Activated naive CD8-positive, alpha-beta T cell treated with anti-CD3 and anti-CD28 coated beads, Interleukin-2, amount 10 ng/mL, durations not matched to agents 7 days and 5 days (primary cell): ENCODE results near the gene SIRT7. TPM values are rescaled to one million over a fixed set of nuclear protein-coding genes. Genes with fewer than 3 reads are reported as not detected.

Experiments
- ATAC-seq: fragments of 150-1000 bp; cut with Tn5 transposase; one replicate; pipeline ENCODE4 v1.10.0; 2021; ENCODE audit warnings: low read depth, moderate library complexity
- POLR2A ChIA-PET: fragments of 350-600 bp; sonication (Branson Sonifier 250); formaldehyde crosslinking; loops from one replicate; lab custom pipeline; 2021; ENCODE audit warnings: antibody characterized with exemption; lab: Charles Lee
- DNase-seq: peaks from one replicate; pipeline ENCODE4 v3.0.0; 2021
- H3K27ac Mint-ChIP-seq: one replicate; pipeline ENCODE4 v1.8.0; 2022; ENCODE audit warnings: mild to moderate bottlenecking, mixed read lengths
- H3K27me3 Mint-ChIP-seq: one replicate; pipeline ENCODE4 v1.8.0; 2022; ENCODE audit warnings: mild to moderate bottlenecking, moderate library complexity, mixed read lengths
- H3K36me3 Mint-ChIP-seq: one replicate; pipeline ENCODE4 v1.8.0; 2021; ENCODE audit warnings: mild to moderate bottlenecking, mixed read lengths
- H3K4me1 Mint-ChIP-seq: one replicate; pipeline ENCODE4 v1.8.0; 2021; ENCODE audit warnings: mixed read lengths
- H3K4me3 Mint-ChIP-seq: one replicate; pipeline ENCODE4 v1.8.0; 2022; ENCODE audit warnings: mild to moderate bottlenecking, moderate library complexity, mixed read lengths
- H3K9me3 Mint-ChIP-seq: one replicate; pipeline ENCODE4 v1.8.0; 2021; ENCODE audit warnings: mixed read lengths
- total RNA-seq, 2 experiments: library from RNA; stranded (reverse); gene quantifications; one replicate each; pipeline ENCODE4 v1.2.3, GENCODE V29; 2021

The SIRT7 gene
- total RNA-seq, 2 experiments from 2014 or later, result 64.8 to 65.2 TPM

DNA sequence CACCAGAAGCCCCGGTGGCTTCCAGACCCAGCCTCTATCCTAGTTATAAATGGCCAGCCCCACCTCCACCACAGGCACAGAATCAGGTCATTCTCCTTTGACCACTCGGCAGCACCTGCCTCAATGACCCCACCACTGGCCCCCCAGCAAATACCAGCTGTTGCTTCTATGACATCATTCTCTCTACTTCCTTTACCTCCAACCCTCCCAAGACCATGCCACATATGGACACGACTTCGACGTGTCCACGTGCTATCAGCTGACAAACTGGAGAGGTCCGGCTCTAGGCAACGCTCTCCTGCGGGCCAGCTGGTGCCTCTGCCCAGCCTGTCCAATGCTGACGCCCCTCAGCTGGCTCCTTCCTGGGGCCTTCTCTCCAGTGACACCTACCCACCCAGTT is 32.5 kb downstream of the SIRT7 start:
- POLR2A ChIA-PET, result interaction anchor here (0.6 to 1.1 kb wide), 2 partner anchors 13 to 182 kb away, joined by 3 to 8 read pairs; partner anchors contain the start of gene MRPL12
- H3K9me3 Mint-ChIP-seq, result no peaks in the 10 kb centered on the region
- no peak overlapping the region for H3K4me3 Mint-ChIP-seq
- no peaks in the 10 kb centered on the region for H3K27me3 Mint-ChIP-seq
- ATAC-seq (no peak), DNase-seq (no peak)
- H3K36me3 Mint-ChIP-seq, result peaks cover 36% of the 10 kb centered on the region
- no peak overlapping the region for H3K27ac Mint-ChIP-seq
- H3K4me1 Mint-ChIP-seq, result peaks cover 11% of the 10 kb centered on the region

DNA sequence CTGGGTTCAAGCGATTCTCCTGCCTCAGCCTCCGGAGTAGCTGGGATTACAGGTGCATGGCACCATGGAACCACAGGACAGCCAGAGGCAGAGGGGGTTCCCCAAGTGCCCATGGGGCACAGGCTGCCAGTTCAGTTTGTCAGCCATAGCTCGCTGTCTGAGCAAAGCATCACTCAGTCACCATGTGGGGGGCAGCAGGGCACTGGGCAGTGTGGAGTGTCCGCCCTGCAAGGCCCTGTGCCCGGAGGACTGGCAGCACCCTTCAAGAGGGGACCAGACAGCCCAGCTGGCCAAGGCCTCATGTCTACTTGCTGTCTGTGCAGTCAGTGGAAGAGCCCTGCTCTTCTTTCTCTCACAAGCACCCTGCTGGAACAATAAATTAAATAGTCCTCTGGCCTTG is 33.0 kb downstream of the SIRT7 start:
- no peak for DNase-seq
- no peaks in the 10 kb centered on the region for H3K9me3 Mint-ChIP-seq
- H3K4me3 Mint-ChIP-seq, result no peak overlapping the region
- no peak for ATAC-seq
- no peak overlapping the region for H3K27ac Mint-ChIP-seq
- H3K4me1 Mint-ChIP-seq, result peaks cover 11% of the 10 kb centered on the region
- no peaks in the 10 kb centered on the region for H3K27me3 Mint-ChIP-seq
- peaks cover 35% of the 10 kb centered on the region for H3K36me3 Mint-ChIP-seq
- POLR2A ChIA-PET, result interaction anchor here (0.6 to 1.0 kb wide), 3 partner anchors 12 to 32 kb away, joined by 3 to 8 read pairs (median 3); no protein-coding TSS in a partner anchor

DNA sequence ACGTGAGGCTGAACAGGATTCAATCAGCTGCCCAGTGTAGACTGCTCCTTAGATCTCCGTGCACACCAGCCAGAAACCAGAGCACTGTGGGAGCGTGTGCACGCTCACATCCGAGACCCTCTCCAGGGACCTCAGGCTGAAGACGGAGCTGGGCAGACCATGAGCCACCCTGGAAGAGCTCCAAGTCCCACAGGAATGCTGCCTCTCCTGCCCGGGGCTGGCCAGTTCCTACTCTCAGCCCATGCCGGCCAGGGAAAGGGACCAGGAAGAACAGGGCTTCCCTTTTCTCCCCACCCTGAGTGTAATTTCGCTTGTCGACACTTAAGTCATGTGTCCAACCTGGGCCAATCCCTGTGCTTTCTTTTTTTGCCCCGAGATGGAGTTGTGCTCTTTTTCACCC is 33.5 kb downstream of the SIRT7 start:
- ATAC-seq (peak; percentile 23), DNase-seq (no peak)
- no peak overlapping the region for H3K27ac Mint-ChIP-seq
- H3K9me3 Mint-ChIP-seq, result no peaks in the 10 kb centered on the region
- peaks cover 40% of the 10 kb centered on the region for H3K36me3 Mint-ChIP-seq
- H3K27me3 Mint-ChIP-seq, result no peaks in the 10 kb centered on the region
- POLR2A ChIA-PET, result interaction anchor here (0.7 to 1.0 kb wide), 2 partner anchors 31 to 33 kb away, joined by 3 read pairs; no protein-coding TSS in a partner anchor
- H3K4me1 Mint-ChIP-seq, result peaks cover 13% of the 10 kb centered on the region
- no peak overlapping the region for H3K4me3 Mint-ChIP-seq

DNA sequence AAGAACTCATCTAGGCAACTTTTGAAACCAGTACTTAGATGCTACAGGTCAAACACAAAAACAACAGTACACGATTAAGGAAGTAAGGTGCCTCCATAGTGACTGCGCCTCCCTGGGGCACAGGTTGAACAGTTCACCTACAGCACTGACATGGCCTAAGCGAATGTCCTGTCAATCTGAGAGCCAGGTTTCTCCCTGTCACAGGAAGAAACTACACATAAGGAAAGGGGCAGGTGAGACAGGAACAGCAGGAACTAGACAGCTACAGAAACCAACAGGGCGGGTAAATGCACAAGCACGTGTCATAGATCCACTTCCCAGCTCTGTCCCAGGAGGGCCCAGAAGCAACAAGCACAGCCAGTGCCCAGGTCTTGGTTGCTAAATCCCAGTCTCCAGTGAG is 38.9 kb downstream of the SIRT7 start:
- Mint-ChIP-seq H3K36me3 (peaks cover 27% of the 10 kb centered on the region), H3K9me3 (no peaks in the 10 kb centered on the region), H3K27ac (no peak overlapping the region), H3K27me3 (no peaks in the 10 kb centered on the region), H3K4me1 (peaks cover 2% of the 10 kb centered on the region), H3K4me3 (no peak overlapping the region)
- no peak for DNase-seq
- POLR2A ChIA-PET, result interaction anchor here (1.6 kb wide), 1 partner anchor 13 kb away, joined by 5 read pairs; no protein-coding TSS in a partner anchor
- no peak for ATAC-seq

DNA sequence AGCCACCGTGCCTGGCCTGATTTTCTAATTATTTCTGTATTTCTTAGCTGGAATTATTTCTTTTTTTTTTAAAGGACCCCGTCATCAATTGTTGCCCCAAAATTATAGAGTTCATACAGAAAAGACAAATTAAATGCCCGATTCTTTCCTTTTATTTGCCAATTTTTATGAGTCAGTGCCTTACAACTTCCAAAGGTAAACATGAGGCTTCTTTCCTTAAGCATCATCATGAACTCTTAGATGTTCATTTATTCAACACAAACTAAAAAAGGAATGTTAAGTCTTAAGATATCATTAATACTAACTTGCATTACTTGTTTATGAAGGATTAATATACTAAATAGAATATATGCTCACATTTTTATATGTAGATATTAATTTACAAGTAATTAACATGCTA is 39.7 kb downstream of the SIRT7 start:
- Mint-ChIP-seq H3K4me1 (peaks cover 3% of the 10 kb centered on the region), H3K9me3 (no peaks in the 10 kb centered on the region), H3K27ac (no peak overlapping the region), H3K4me3 (no peak overlapping the region), H3K27me3 (no peaks in the 10 kb centered on the region), H3K36me3 (peaks cover 27% of the 10 kb centered on the region)
- DNase-seq (no peak), ATAC-seq (no peak)
- POLR2A ChIA-PET, result no interaction called here

DNA sequence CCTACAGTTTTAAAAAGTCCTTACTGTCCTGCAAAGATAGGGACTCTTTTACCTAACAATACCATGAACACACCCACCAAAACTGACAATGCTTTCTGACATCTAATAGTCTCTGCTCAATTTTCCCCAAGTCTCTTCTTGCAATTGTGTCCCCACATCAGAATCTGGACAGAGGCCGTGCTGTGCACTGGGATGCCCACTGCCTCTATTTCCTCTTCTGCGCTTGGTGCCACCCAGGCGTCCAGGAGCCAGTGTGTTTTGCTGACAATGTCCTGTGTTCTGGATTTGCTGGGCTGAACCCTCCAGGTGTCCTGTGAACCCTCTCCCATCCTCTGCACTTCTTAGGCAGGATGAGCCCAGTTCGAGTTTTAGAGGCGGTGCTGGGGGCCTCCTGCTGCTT is 40.4 kb downstream of the SIRT7 start:
- Mint-ChIP-seq H3K4me3 (no peak overlapping the region), H3K36me3 (peaks cover 27% of the 10 kb centered on the region), H3K27me3 (no peaks in the 10 kb centered on the region), H3K4me1 (peaks cover 9% of the 10 kb centered on the region), H3K27ac (no peak overlapping the region), H3K9me3 (no peaks in the 10 kb centered on the region)
- no peak for ATAC-seq
- DNase-seq, result no peak
- POLR2A ChIA-PET, result interaction anchor here (0.6 to 0.8 kb wide), 3 partner anchors 10 to 49 kb away, joined by 5 to 6 read pairs (median 5); no protein-coding TSS in a partner anchor

DNA sequence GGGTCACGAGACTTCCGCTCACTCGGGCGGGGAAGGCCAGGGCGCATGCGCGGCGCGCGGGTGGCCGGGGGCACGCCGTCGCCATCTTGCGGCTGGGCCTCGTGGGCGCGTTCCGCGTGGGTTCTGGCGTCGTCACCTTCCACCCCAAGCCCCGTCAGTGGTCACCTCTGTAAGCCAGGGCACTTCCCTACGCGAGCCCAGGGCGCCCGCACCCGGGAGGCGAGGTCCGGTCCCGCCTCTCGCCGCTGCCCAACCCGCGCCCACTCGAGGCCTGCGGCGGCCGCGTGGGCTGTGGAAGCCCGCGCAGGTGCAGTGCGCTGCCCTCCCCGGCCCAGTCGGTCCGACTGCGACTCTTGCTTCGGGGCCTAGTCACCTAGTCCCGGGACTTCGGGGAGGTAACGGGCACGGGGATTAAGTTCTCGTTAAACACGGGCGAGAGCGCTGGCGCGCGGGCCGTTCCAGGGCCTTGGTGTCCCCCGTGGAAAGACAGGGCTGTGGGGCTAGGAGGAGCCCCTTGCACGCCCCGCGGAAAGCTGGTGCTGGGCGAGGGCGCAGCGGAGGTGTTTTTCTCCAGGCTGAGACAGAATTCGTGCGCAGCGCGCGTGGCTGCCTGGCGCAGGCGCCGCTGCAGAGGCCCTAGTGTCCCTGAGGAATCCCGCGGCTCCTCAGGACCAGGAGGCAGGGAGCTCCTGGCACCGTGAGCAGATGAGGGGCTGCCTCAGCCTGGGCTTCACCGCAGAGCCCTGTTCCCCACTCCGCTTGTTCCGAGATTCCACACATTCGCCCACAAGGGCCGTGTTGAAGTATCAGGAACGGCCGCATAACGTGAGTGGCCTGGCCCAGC is 46.4 kb downstream of the SIRT7 start:
- H3K36me3 Mint-ChIP-seq, result peaks cover 8% of the 10 kb centered on the region

DNA sequence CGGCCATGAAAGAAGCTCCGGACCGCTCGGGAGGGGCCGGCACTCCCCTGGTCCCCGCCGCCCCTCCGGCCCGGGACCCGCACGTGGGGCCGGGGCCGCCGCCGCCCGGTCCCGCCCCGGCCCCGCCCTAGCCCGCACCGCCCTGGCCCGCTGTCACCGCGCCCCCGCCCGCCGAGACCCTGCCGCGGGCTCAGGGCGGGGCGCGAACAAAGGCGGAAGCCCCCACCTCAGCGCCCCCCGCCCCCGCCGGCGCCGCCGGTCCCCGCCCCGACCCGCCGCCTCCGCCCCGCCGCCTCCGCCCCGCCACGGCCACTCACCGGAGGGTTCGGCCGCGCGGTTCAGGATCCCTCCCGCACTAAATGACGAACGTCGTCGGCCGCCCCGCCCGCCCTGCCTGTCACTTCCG is 47.0 kb downstream of the SIRT7 start, which contains the start of gene ARHGDIA:
ARHGDIA (minus strand) TSS at position 357 of the 406 bp plus-strand sequence. CDS start 1,407 bp downstream, outside the sequence.
- POLR2A ChIA-PET, result interaction anchor here (1.0 to 3.5 kb wide), 12 partner anchors 9 to 360 kb away, joined by 3 to 29 read pairs (median 7); partner anchors contain the start of genes ALYREF, ANAPC11, ARL16 and HGS
- peaks cover 20% of the 10 kb centered on the region for H3K4me1 Mint-ChIP-seq
- H3K27me3 Mint-ChIP-seq, result no peaks in the 10 kb centered on the region
- peak; percentile 55 for ATAC-seq
- H3K4me3 Mint-ChIP-seq, result peak within 1 kb of the TSS; percentile 90
- no peak for DNase-seq
- H3K36me3 Mint-ChIP-seq, result peaks cover 8% of the 10 kb centered on the region
- H3K27ac Mint-ChIP-seq, result peak within 1 kb of the TSS; percentile 97
- H3K9me3 Mint-ChIP-seq, result no peaks in the 10 kb centered on the region

More for the DNA sequence above, 46.4 kb downstream of the SIRT7 start:
- Mint-ChIP-seq H3K4me1 (peaks cover 20% of the 10 kb centered on the region), H3K27me3 (no peaks in the 10 kb centered on the region), H3K4me3 (peak overlapping the region; percentile 88), H3K9me3 (no peaks in the 10 kb centered on the region), H3K27ac (peak overlapping the region; percentile 97)
- POLR2A ChIA-PET, result interaction anchor here (0.6 to 3.5 kb wide), 18 partner anchors 8 to 1607 kb away, joined by 3 to 29 read pairs (median 6); partner anchors contain the start of genes ALYREF, ANAPC11, MAFG and MCRIP1
- peak; percentile 99 for DNase-seq
- peak; percentile 17 for ATAC-seq

DNA sequence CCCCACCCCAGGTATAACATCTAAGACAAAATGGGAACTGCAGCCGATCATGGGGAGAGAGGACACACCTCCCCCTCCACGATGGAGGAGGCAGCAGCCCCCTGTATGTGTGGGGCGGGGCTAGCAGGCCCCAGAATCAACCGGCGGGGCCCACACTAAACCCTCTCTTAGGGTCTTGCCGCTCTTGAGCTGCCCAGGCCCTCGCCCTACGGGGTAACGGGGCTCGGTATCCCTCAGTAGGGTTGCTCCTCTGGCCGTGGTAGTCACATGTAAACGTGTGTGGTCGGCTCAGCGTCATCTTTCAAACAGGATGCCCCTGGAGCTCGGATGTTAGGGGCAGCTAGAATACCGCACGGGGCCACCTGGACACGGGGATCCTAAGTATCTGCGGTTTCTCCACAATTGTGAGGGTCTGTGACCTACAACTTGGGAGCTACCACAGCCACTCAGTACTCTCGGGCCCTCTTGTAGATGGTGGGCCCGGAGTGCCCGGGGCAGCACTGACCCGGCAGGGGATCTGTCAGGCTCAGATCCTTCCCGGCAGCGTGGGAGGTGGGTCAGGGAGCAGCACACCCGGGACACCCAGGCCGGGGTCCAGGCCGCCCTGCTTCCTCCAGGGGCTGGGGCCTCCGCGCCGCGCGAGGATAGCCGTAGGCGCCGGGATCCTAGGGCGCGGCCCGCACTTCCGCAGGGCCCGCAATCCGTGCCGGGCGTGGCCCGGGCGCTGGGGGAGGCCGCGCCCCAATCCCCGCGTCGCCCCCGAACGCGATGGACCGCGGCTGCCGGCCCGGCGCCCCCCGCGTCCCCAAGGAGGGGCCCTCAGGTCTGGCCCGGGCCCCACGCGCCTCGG is 47.6 kb downstream of the SIRT7 start:
- ATAC-seq, result peak; percentile 46
- Mint-ChIP-seq H3K4me3 (peak overlapping the region; percentile 90), H3K36me3 (peaks cover 11% of the 10 kb centered on the region), H3K27me3 (no peaks in the 10 kb centered on the region), H3K9me3 (no peaks in the 10 kb centered on the region), H3K27ac (peak overlapping the region; percentile 91), H3K4me1 (peaks cover 20% of the 10 kb centered on the region)
- DNase-seq, result peak; percentile 76
- POLR2A ChIA-PET, result interaction anchor here (0.6 to 3.5 kb wide), 13 partner anchors 9 to 359 kb away, joined by 3 to 29 read pairs (median 5); partner anchors contain the start of genes ALYREF, ANAPC11, ARL16 and HGS

DNA sequence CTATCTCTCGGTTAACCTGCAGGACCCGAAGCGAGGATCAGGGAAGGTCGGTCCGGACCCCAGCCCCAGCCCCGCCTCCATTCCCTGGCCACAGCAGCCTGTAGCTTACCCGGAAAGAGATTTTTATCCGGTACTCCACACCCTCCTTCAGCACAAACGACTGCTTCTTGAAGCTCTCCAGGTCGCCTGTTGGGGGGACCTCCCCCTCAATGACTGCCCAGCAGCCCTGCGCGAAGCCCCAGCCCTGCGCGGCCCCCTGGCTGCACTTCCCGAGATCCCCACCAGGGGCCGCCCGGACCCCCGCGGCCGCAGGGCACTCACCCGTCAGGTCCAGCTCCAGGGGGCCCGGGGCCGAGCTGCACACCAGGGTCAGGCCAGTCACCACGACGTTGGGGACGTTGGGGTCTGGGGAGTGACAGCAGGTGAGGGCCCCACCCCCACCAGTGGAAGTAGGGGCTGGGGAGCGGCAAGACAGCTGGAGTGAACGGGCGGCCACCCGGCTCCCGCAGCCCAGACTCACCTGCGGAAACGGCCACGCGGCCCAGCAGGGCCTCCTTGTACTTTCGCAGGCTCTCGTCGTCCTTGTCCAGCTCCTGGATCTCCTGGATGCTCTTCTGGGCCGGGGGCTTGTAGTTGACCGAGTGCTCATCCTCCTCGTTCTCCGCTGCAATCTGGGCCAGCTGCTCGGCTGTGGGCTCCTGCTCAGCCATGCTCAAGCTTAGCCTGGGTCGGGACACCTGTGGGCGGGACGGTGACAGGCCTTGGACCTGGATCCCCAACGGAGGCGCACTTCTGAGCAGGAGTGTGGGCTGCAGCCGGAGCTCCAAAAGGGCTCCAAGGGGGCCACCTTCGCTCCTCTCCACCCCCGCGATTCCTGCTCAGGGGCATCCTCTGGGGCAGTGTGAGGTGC is 48.5 kb downstream of the SIRT7 start:
- Mint-ChIP-seq H3K36me3 (peaks cover 11% of the 10 kb centered on the region), H3K4me1 (peaks cover 20% of the 10 kb centered on the region), H3K9me3 (no peaks in the 10 kb centered on the region), H3K4me3 (peak overlapping the region; percentile 90), H3K27me3 (no peaks in the 10 kb centered on the region), H3K27ac (peak overlapping the region; percentile 91)
- ATAC-seq (no peak), DNase-seq (peak; percentile 74)
- POLR2A ChIA-PET, result interaction anchor here (0.6 to 3.5 kb wide), 16 partner anchors 8 to 358 kb away, joined by 3 to 29 read pairs (median 5); partner anchors contain the start of genes ALYREF, ANAPC11, ARL16 and HGS

DNA sequence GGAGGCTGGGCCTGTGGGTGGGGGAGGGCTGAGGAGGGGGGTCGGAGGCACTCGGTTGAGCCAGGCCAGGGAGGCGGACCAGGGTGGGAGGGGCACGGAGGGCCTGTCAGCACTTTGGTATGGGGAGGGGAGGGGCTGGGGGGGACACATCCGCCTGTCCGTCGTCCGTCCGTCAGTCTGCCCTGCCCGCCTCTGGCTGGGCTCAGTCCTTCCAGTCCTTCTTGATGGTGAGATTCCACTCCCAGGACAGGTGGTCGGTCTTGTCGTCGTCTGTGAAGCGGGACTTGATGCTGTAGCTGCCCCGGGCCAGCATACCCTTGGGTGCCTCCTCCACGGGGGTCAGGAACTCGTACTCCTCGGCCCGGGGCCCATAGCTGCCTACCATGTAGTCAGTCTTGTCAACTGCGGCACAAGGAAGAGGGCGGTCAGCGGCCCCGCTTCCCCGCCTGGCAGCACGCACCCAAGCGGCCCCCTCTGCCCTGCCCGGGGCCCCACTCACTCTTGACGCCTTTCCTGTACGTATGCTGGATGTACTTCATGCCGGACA is 49.2 kb downstream of the SIRT7 start:
- ATAC-seq (no peak), DNase-seq (no peak)
- POLR2A ChIA-PET, result interaction anchor here (0.9 to 3.5 kb wide), 9 partner anchors 7 to 166 kb away, joined by 3 to 29 read pairs (median 10); partner anchors contain the start of genes ALYREF, ANAPC11, MCRIP1 and MRPL12
- H3K36me3 Mint-ChIP-seq, result peaks cover 11% of the 10 kb centered on the region
- no peaks in the 10 kb centered on the region for H3K9me3 Mint-ChIP-seq
- H3K27me3 Mint-ChIP-seq, result no peaks in the 10 kb centered on the region
- peak overlapping the region; percentile 90 for H3K4me3 Mint-ChIP-seq
- peaks cover 22% of the 10 kb centered on the region for H3K4me1 Mint-ChIP-seq
- peak overlapping the region; percentile 91 for H3K27ac Mint-ChIP-seq
